Psoas muscle (tissue), 8 donors: ENCODE measurements around the gene TMTC2. TPM values are rescaled to one million over a fixed set of nuclear protein-coding genes. Genes with fewer than 3 reads are reported as not detected.
"Not testable (repeated sequence)": the region's sequence is repeated elsewhere in the genome, so short reads cannot be mapped to it uniquely, and the experiment has no call there.

Source experiments
- ATAC-seq, 4 donors: fragments of 200-7000 bp; cut with Tn5 transposase; one replicate each; pipeline ENCODE4 v1.9.1; 2020; ENCODE audit warnings: moderate library complexity in 3 of 4, mild to moderate bottlenecking in 2 of 4
- DNase-seq, 2 donors: peaks; one replicate each; pipeline ENCODE4 v3.0.0-alpha.2; 2020
- H3K27ac ChIP-seq: fragments of 200-600 bp; one replicate; pipeline ENCODE4 v1.8.0; 2022
- H3K27me3 ChIP-seq, 3 donors: fragments of 200-600 bp in 1 of 3; one replicate each; pipeline versions ENCODE4 v1.6.1 to v1.8.0; 2013 to 2022; ENCODE audit warnings: low read length in 2 of 3, mild to moderate bottlenecking in 2 of 3, moderate library complexity in 1 of 3; ENCODE audit not compliant: insufficient read depth in 3 of 3
- H3K36me3 ChIP-seq, 2 donors: fragments of 200-600 bp in 1 of 2; one replicate each; pipeline versions ENCODE4 v1.6.1 to v1.8.0; 2013 to 2022; ENCODE audit warnings: low read depth in 1 of 2, mild to moderate bottlenecking in 1 of 2, moderate library complexity in 1 of 2; ENCODE audit not compliant: insufficient read depth in 1 of 2
- H3K4me1 ChIP-seq: fragments of 200-600 bp; one replicate; pipeline ENCODE4 v1.8.0; 2022
- H3K4me3 ChIP-seq: fragments of 200-600 bp; one replicate; pipeline ENCODE4 v1.8.0; 2022; ENCODE audit warnings: mild to moderate bottlenecking
- H3K9me3 ChIP-seq: fragments of 200-600 bp; one replicate; pipeline ENCODE4 v1.8.0; 2022
- CTCF ChIP-seq: fragments of 200-600 bp; IDR thresholded peaks from one replicate; pipeline ENCODE4 v1.8.0; 2022; ENCODE audit warnings: antibody characterized with exemption
- WGBS, 3 donors: extraction: QIAGEN DNeasy Blood & Tissue Kit; methylation state at CpG; one replicate each; pipeline versions ENCODE4 v1.1.6 to v1.1.7; 2013; 5-methylcytosine and 5-hydroxymethylcytosine counted together
- intact Hi-C, 2 donors: fragments of 100-400 bp; cut with DNase I; formaldehyde crosslinking; loops; one replicate each; pipeline versions ENCODE4 v1.11.0 to v1.14.2; 2022
- polyA plus RNA-seq, 3 donors: library from polyadenylated mRNA; stranded (reverse); fragments of 200-250 nt; gene quantifications; one replicate each; pipeline ENCODE4 v1.2.3, GENCODE V29; 2013
- total RNA-seq, 4 donors: library from RNA; stranded (reverse); fragmentation: NEBNext Ultra II Directional in 2 of 4; extraction: Animal tissue kit (Norgen Biotek cat#: 25700) in 2 of 4; gene quantifications; one replicate each; pipeline versions ENCODE4 v1.2.1 to v1.2.4, GENCODE V29; 2021 to 2023
- donor health status: healthy with polysubstance abuse.
- donor health status: DM: no; HTN: no; CAD: no; lungs with moderate emphysema.
- donor health status: Bipolar disorder and iron deficiency.
- donor health status: healthy.
- donor health status: DM: yes; HTN: yes; CAD: no.
- donor health status: DM: no; HTN: no; CAD: no.
- donor health status: DM: no; HTN: no; CAD: no.
- donor health status: DM: yes; HTN: yes; CAD: no.

TMTC2 gene
- total and polyA plus RNA-seq, 7 donors: 0.85 to 2.7 (median 1.8) TPM

GRCh38 chr12:82801951-82802610, 115.4 kb downstream of the TMTC2 start:
- intact Hi-C loops: loop anchor here in 1 of 2 donors (5.0 kb wide), 1 partner anchor 950 kb away; no protein-coding TSS in a partner anchor
- no peak for TF ChIP-seq CTCF
- no peak for DNase-seq
- Histone ChIP-seq H3K9me3 (no peaks in the 10 kb centered on the region), H3K4me3 (no peak overlapping the region), H3K4me1 (no peaks in the 10 kb centered on the region), H3K27me3 (no peaks in the 10 kb centered on the region), H3K27ac (no peak overlapping the region), H3K36me3 (no peaks in the 10 kb centered on the region)
- no peak for ATAC-seq
- 96 to 97% (median 97%) methylated on average over 26 to 27 of the region's 27 CpGs for WGBS, 3 donors

- ATAC-seq (no peak), DNase-seq (no peak)
- no peak for TF ChIP-seq CTCF
- 73 to 87% (median 74%) methylated on average over 3 of the region's 3 CpGs for WGBS, 3 donors
- H3K36me3 ChIP-seq: no peaks in the 10 kb centered on the region
- no peaks in the 10 kb centered on the region for H3K4me1 ChIP-seq
- H3K4me3 ChIP-seq: no peak overlapping the region
- H3K27ac ChIP-seq: no peak overlapping the region
- intact Hi-C loops: loop anchor here in 1 of 2 donors (5.0 kb wide), 1 partner anchor 951 kb away; no protein-coding TSS in a partner anchor
- no peaks in the 10 kb centered on the region for H3K27me3 ChIP-seq
- no peaks in the 10 kb centered on the region for H3K9me3 ChIP-seq
Measured at GRCh38 chr12:82803201-82803600, 116.5 kb downstream of the TMTC2 start.

DNA sequence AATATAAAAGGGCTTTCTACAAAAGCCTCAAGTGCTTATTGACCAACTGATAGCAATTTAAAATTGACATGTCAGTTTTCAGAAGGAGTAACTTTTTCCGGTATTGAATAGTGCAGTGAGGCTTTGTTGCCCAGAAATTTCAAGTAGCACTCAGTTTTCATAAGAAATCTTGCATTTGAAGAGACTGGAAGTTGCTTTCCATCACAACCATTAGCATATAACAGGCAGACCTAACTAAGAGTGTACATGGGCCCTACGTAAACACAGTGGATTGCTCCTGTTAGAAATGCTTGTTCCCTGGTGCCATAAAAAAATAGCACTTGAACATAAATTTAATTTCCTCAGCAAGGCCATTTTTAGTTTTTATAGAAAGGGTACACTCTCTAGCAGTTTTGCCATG, 117.9 kb downstream of the TMTC2 start:
- intact Hi-C loops: loop anchor here in 1 of 2 donors (5.0 kb wide), 1 partner anchor 952 kb away; no protein-coding TSS in a partner anchor
- WGBS, 3 donors: 92 to 100% (median 97%) methylated on average over 2 of the region's 2 CpGs
- no peak for ATAC-seq

DNA sequence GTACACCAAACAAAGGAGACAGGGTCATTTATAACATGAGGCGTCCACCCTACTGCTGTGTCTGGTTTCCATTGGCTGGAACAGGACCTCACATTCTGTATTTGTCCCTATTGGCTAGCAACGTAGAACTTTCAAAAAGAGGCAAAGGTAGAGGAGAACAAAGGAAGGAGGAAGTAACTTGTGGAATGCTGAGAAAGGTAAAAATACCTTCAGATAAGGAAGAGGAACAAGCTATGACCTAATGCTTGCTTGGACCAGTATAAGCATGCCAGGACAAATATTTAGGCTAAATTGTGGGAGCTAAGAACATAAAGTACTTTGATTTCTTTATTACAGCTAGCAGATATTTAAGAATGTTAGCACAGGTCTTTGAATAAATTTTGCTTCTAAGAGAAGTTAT, 118.3 kb downstream of the TMTC2 start:
- H3K36me3 ChIP-seq, H3K27me3 ChIP-seq, H3K27ac ChIP-seq, H3K4me1 ChIP-seq, H3K9me3 ChIP-seq, intact Hi-C loops, ATAC-seq, DNase-seq, H3K4me3 ChIP-seq: not testable (repeated sequence)
- WGBS, 3 donors: 81 to 96% (median 91%) methylated on average over 2 of the region's 2 CpGs

More for the DNA sequence above, 117.9 kb downstream of the TMTC2 start:
- Histone ChIP-seq H3K27me3 (no peaks in the 10 kb centered on the region), H3K4me3 (no peak overlapping the region), H3K27ac (no peak overlapping the region), H3K36me3 (no peaks in the 10 kb centered on the region), H3K4me1 (no peaks in the 10 kb centered on the region), H3K9me3 (no peaks in the 10 kb centered on the region)
- no peak for DNase-seq
- TF ChIP-seq CTCF: no peak

- Histone ChIP-seq H3K27ac (no peak overlapping the region), H3K4me3 (no peak overlapping the region), H3K27me3 (no peaks in the 10 kb centered on the region), H3K9me3 (no peaks in the 10 kb centered on the region), H3K4me1 (no peaks in the 10 kb centered on the region), H3K36me3 (no peaks in the 10 kb centered on the region)
- WGBS, 3 donors: 89 to 92% (median 90%) methylated on average over 4 of the region's 4 CpGs
- ATAC-seq: no peak
- no peak for DNase-seq
- intact Hi-C loops: no loop called here
- TF ChIP-seq CTCF: no peak
Measured at GRCh38 chr12:82805812-82806497, 119.2 kb downstream of the TMTC2 start.
